HT1080 (cell line): ENCODE measurements around the gene NAV2. TPM values are rescaled to one million over a fixed set of nuclear protein-coding genes. Genes with fewer than 3 reads are reported as not detected.
"Not testable (repeated sequence)": the region's sequence is repeated elsewhere in the genome, so short reads cannot be mapped to it uniquely, and the experiment has no call there.

Experiments used
- DNase-seq: peaks from one replicate; pipeline ENCODE4 v3.0.0-alpha.2; 2015; ENCODE audit warnings: low read depth
- total RNA-seq: library from RNA; depleted of rRNA; stranded (reverse); fragments of >200 nt; shearing (Covaris generic); gene quantifications from 2 replicates; pipeline ENCODE4 v1.2.3, GENCODE V29; 2014

Gene NAV2
- total RNA-seq, 1 experiment from 2014 or later, result 2.2 TPM

- no peak for DNase-seq
Measured at GRCh38 chr11:19992998-19993397, 280.4 kb downstream of the NAV2 start.

GRCh38 chr11:19994672-19995071 is 282.0 kb downstream of the NAV2 start:
- no peak for DNase-seq

GRCh38 chr11:19995145-19995544 is 282.5 kb downstream of the NAV2 start:
- DNase-seq, result peak; percentile 69

GRCh38 chr11:19996571-19996970 is 283.9 kb downstream of the NAV2 start:
- DNase-seq, result no peak

- DNase-seq, result no peak
Measured at GRCh38 chr11:20000022-20000350, 287.3 kb downstream of the NAV2 start.

- DNase-seq, result no peak
Measured at GRCh38 chr11:20000351-20001134, 287.9 kb downstream of the NAV2 start.

GRCh38 chr11:20002312-20003216 is 289.9 kb downstream of the NAV2 start:
- DNase-seq, result no peak

GRCh38 chr11:20003351-20003750 is 290.7 kb downstream of the NAV2 start:
- no peak for DNase-seq

- peak; percentile 39 for DNase-seq
Measured at GRCh38 chr11:20004866-20005265, 292.2 kb downstream of the NAV2 start.

- no peak for DNase-seq
Measured at GRCh38 chr11:20005747-20006146, 293.1 kb downstream of the NAV2 start.

- not testable (repeated sequence) for DNase-seq
Measured at GRCh38 chr11:20006618-20007017, 294.0 kb downstream of the NAV2 start.

- no peak for DNase-seq
Measured at GRCh38 chr11:20007386-20007785, 294.7 kb downstream of the NAV2 start.

GRCh38 chr11:20008190-20008870 is 295.7 kb downstream of the NAV2 start:
- no peak for DNase-seq

- no peak for DNase-seq
Measured at GRCh38 chr11:20008871-20009644, 296.4 kb downstream of the NAV2 start.

GRCh38 chr11:20010156-20010850 is 297.7 kb downstream of the NAV2 start:
- DNase-seq, result no peak

GRCh38 chr11:20010851-20011225 is 298.2 kb downstream of the NAV2 start:
- DNase-seq, result no peak

GRCh38 chr11:20011307-20011951 is 298.8 kb downstream of the NAV2 start:
- DNase-seq, result no peak

- DNase-seq, result peak; percentile 17
Measured at GRCh38 chr11:20013346-20014066, 300.9 kb downstream of the NAV2 start.

GRCh38 chr11:20014067-20014402 is 301.4 kb downstream of the NAV2 start:
- no peak for DNase-seq

GRCh38 chr11:20015101-20015500 is 302.5 kb downstream of the NAV2 start:
- DNase-seq, result no peak
